T47D (cell line): ENCODE measurements around the gene CHMP1B.
A peak's percentile ranks its signal among the peaks of the same experiment; 100 is the strongest.

Experiments used
- DNase-seq, 2 experiments: peaks; one replicate each; pipeline versions ENCODE4 v3.0.0 to v3.0.0-alpha.2; 2011 to 2012; ENCODE audit warnings: low read depth in 1 of 2, low spot score in 1 of 2
- JUND ChIP-seq: IDR thresholded peaks from 2 replicates; pipeline ENCODE4 v1.6.1; 2012; ENCODE audit warnings: low read depth
- in situ Hi-C: cut with HindIII; loops from 2 replicates; pipeline ENCODE4 v1.10.0; 2016; ENCODE audit warnings: low sequenced_read_pairs, low pct_unique_long_range_greater_than_20kb

CHMP1B gene, protein sequence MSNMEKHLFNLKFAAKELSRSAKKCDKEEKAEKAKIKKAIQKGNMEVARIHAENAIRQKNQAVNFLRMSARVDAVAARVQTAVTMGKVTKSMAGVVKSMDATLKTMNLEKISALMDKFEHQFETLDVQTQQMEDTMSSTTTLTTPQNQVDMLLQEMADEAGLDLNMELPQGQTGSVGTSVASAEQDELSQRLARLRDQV

DNA sequence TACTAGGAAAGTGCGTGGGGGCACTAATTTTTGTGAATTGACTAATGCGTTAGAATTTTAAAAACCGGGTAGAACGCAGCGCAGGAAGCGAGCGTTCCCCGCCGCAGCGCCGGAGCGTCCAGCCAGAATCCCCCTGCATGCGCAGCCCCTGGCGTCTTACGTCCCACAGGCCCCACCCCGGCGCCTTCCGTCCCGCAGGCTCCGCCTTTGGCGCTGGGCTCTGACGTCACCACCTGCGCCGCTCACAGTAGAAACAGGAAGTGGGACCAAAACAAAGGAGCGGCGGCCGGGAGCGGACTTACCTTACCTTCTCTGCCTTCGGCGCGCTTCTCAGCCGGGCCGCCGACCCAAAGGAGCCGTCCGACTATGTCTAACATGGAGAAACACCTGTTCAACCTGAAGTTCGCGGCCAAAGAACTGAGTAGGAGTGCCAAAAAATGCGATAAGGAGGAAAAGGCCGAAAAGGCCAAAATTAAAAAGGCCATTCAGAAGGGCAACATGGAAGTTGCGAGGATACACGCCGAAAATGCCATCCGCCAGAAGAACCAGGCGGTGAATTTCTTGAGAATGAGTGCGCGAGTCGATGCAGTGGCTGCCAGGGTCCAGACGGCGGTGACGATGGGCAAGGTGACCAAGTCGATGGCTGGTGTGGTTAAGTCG, at the start of gene CHMP1B:
Gene CHMP1B, plus strand, starts transcription at position 268 of the 660 bp plus-strand sequence. Its CDS starts 99 bp downstream, at position 367.
- no peak for TF ChIP-seq JUND
- in situ Hi-C loops = no loop called here
- DNase-seq = peak; percentile 53 to 93

- TF ChIP-seq JUND = no peak
- in situ Hi-C loops = no loop called here
These were observed 49.6 kb upstream of the CHMP1B start for GRCh38 chr18:11801573-11801972.

GRCh38 chr18:11802158-11802557, 49.1 kb upstream of the CHMP1B start:
- TF ChIP-seq JUND = no peak
- DNase-seq = no peak
- in situ Hi-C loops = no loop called here

More at GRCh38 chr18:11801573-11801972, 49.6 kb upstream of the CHMP1B start:
- DNase-seq = no peak

DNA sequence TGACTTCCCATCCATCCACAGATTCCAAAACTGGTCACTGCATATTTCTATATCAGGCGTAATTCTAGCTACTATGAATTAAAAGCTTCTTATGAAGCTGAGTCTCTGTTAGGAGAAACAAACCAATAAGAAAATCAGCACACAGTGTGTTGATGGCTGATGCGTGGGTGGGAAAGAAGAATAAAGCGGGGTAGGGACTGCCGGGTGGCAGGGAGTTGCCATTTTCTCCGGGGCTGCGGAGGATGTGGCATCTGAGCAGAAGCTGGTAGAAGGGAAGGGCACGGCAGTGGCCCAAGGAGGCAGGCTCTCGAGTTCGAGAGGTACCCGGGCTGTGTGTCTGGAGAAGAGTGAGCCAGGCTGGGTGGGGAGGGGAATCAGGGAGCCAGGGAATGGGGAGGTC, 48.6 kb upstream of the CHMP1B start:
- DNase-seq = no peak
- no peak for TF ChIP-seq JUND

DNA sequence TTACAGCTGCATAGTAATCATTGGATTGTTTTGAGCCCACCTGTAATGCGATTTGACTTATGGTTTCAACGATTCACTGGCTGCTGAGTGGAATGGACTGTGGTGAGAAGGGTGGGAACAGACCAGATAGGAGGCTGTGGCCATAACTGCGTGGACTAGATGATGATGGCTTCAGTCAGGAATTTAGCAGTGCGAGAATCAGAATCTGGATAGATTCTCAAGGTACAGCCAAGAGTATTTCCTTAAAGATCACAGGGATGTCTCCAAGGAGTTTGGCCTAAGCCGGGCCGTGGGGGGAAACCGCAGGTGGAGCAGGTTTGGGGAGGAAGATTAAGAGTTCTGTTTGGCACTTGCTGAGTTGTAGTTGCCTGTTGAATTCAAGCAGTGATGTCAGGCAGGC, 44.0 kb upstream of the CHMP1B start:
- no peak for DNase-seq
- in situ Hi-C loops = no loop called here
- no peak for TF ChIP-seq JUND

More for the DNA sequence above, 48.6 kb upstream of the CHMP1B start:
- in situ Hi-C loops = no loop called here

DNA sequence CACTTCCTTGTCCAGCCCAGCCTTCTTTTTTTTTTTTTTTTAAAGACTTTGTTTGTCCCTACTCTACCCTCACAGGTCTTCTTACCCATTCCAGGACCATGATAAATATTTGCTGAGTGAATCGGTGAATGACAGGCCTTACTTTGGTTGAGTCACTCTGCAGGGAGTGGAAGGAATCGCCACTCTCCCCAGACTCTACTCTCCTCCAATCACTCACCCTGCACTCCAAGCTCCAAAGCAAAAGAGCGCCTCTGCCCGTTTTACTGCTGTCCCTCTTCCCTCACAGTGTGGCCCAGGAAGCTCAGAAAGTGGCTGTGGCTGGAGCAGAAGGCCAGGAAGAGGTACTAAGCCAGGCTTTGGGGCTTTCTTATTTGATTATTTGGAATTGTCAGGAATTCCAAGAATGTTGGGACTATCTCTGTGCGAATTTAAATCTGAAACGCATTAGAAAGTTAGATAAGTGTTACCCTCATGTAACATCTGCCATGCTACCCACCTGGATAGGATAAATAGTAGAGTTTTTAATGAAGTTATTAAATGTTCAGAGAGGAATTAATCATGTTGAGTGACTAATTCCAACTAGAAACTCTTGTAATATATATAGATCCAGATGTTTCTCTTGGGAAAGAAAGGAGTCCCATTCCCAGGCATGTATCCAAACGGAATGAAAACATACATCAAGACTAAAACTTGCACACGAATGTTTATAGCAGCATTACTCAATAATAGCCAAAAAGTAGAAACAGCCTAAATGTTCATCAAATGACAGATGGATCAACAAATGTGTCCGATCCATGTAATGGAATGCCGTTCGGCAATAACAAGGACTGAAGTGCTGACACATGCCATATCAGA, 43.0 kb upstream of the CHMP1B start:
- DNase-seq = no peak
- TF ChIP-seq JUND = no peak
- in situ Hi-C loops = no loop called here

DNA sequence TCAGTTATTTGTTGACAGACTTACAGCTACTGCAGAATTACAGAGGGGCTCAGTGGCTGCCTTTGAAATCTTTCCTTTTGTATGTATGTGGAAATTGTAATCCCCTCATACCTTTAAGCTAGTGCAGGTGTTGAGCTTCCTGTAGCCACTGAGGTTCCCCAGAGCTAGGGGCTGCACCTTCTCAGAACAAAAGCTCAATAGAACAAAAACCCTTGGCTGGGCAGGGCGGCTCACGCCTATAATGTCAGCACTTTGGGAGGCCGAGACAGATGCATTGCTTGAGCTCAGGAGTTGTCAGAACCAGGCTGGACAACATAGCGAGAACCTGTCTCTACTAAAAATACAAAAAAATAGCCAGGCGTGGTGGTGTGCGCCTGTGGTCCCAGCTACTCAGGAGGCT, 41.3 kb upstream of the CHMP1B start:
- no peak for DNase-seq
- no peak for TF ChIP-seq JUND
- in situ Hi-C loops = no loop called here

- DNase-seq = no peak
- no peak for TF ChIP-seq JUND
- in situ Hi-C loops = no loop called here
These were observed 40.8 kb upstream of the CHMP1B start for GRCh38 chr18:11810379-11810778.

DNA sequence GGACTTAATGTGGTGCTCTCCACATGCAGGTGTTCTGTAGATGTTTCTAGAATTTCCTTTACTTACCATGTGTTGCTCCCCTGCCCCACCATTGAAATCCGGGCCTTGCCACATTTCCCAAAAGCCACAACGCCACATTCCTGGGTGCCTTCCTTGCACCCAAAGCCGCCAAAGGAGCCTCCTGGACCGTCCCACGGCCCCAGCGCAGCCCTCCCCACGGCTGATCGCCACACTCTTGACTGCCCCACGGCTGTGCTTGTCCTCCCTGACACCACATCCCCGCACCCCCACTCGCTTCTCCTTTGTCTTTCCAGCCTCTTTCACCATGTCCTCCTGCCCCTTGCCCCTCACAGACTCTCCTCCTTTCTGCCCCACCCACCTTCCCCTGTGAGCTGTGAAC, 40.2 kb upstream of the CHMP1B start:
- in situ Hi-C loops = no loop called here
- TF ChIP-seq JUND = no peak

DNA sequence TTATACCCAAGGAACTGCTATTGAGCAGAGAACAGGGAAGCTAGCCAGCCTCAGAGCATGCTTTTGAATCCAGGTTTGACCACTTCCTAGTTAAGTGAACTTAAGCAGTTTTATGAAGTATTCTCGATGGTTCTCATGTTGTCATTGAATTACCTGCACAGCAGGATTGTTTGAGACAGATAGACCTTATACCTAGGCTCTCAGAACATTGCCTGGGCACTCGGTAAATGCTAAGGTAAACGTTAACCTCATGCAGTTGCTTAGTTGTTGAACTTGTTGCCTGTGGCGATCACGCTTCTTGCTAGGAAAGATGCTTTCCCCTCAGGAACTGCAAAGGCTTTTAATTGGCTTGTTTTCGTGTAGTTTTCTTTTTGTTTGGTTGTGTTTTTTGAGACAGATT, 34.0 kb upstream of the CHMP1B start:
- in situ Hi-C loops = no loop called here
- TF ChIP-seq JUND = no peak

More for the DNA sequence above, 40.2 kb upstream of the CHMP1B start:
- no peak for DNase-seq

DNA sequence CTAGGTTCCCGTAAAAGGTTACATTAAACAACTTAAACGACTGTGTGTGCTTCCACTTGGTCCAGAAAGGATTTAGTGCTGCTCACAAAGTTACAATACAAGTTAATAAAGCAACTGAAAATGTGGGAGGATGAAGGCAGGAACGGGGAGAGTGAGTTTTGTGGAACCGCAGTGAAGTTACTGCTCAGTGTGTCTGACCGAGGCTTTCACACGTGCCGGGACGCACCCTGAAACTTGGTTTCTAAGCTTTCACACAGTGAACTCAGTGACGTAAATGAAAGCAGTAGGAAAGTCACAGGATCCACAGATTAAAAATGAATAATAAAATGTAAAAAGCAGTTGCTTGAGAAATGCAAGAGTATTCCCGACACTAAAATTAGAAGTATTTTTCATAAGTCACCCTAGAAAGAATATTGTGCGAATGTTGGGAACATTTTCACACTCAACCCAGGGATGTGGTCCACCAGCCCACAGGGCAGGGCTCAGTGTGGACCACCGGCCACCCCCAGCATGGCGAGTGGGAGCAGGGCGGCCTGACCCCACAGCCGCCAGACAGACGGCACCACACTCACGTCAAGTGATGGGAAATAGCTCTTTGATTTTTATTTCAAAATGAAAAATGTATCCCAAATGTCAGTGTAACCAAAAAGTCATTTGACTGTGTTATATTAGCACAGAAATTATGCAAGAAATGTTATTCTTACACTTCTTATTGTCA, 32.6 kb upstream of the CHMP1B start:
- in situ Hi-C loops = no loop called here
- no peak for TF ChIP-seq JUND
- DNase-seq = no peak

More for the DNA sequence above, 34.0 kb upstream of the CHMP1B start:
- no peak for DNase-seq

DNA sequence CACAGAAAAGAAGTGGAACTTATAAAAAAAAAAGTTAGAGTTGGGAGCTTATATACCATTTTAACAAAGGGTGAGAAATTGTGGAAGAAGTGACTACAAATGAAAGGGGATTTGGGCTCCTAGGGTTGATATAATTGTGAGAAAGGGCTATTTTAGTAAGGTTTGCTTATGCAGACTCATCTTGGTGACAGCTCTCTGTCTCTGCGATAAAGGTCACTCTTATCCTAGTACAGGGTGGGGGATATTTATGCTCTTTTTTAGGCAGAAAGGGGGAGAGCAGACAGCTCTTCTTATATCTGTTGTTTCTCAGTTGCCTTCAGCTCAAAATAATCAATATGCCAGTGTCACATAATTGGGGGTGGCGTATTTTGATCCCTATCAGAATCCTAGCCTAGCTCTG, 31.3 kb upstream of the CHMP1B start:
- TF ChIP-seq JUND = no peak
- DNase-seq = no peak
- in situ Hi-C loops = no loop called here
